Panc1 (cell line): ENCODE measurements around the gene TAB2.

Experiments
- CTCF ChIP-seq: fragments of 450-650 bp; IDR thresholded peaks from 2 replicates; pipeline ENCODE4 v1.5.1; 2017; ENCODE audit warnings: mild to moderate bottlenecking
- SIN3A ChIP-seq: IDR thresholded peaks from 2 replicates; pipeline ENCODE4 v1.6.1; 2012; ENCODE audit warnings: low read depth, mild to moderate bottlenecking, low read length, moderate library complexity, borderline replicate concordance; ENCODE audit not compliant: insufficient read depth

- TF ChIP-seq CTCF (no peak), SIN3A (no peak)
Measured at GRCh38 chr6:149433405-149433804, 115.9 kb downstream of the TAB2 start.
